Calu3 (cell line): ENCODE data around the gene WDR91. TPM values are rescaled to one million over a fixed set of nuclear protein-coding genes. Genes with fewer than 3 reads are reported as not detected.
A peak's percentile ranks its signal among the peaks of the same experiment; 100 is the strongest.

Experiments used
- BruUV-seq: library from RNA; stranded (reverse); fragments of 400-500 nt; replicated peaks from 2 replicates; lab custom pipeline; 2021; lab: Mats Ljungman, UMichigan
- CTCF ChIA-PET: fragments of 300-600 bp; sonication (Branson Sonifier 250); formaldehyde crosslinking; loops from one replicate; lab custom pipeline; 2022; ENCODE audit warnings: antibody characterized with exemption; lab: Charles Lee
- DNase-seq: peaks from one replicate; pipeline ENCODE4 v3.0.0; 2022
- H3K27ac Mint-ChIP-seq: one replicate; pipeline ENCODE4 v1.8.0; 2022; ENCODE audit warnings: mixed read lengths; ENCODE audit not compliant: unreplicated experiment
- H3K27me3 Mint-ChIP-seq: one replicate; pipeline ENCODE4 v1.8.0; 2022; ENCODE audit warnings: mixed read lengths; ENCODE audit not compliant: unreplicated experiment
- H3K36me3 Mint-ChIP-seq: one replicate; pipeline ENCODE4 v1.8.0; 2022; ENCODE audit warnings: mild to moderate bottlenecking, moderate library complexity, mixed read lengths; ENCODE audit not compliant: insufficient read depth, unreplicated experiment
- H3K4me1 Mint-ChIP-seq: one replicate; pipeline ENCODE4 v1.8.0; 2022; ENCODE audit warnings: mild to moderate bottlenecking, low read depth, mixed read lengths; ENCODE audit not compliant: unreplicated experiment
- H3K4me3 Mint-ChIP-seq: one replicate; pipeline ENCODE4 v1.8.0; 2022; ENCODE audit warnings: mild to moderate bottlenecking, low read depth, moderate library complexity, mixed read lengths; ENCODE audit not compliant: unreplicated experiment
- H3K9me3 Mint-ChIP-seq: one replicate; pipeline ENCODE4 v1.8.0; 2022; ENCODE audit warnings: low read depth, mixed read lengths; ENCODE audit not compliant: unreplicated experiment
- intact Hi-C: fragments of 100-400 bp; cut with micrococcal nuclease; formaldehyde crosslinking; loops from one replicate; pipeline ENCODE4 v1.10.0; 2022; ENCODE audit not compliant: unreplicated experiment
- total RNA-seq: library from RNA; stranded (reverse); gene quantifications from 2 replicates; pipeline ENCODE4 v1.2.3, GENCODE V29; 2022
- TF ChIP-seq, protein P1 (sequence below): fragments of 200-600 bp; IDR thresholded peaks from one replicate; pipeline ENCODE4 v1.8.0; 2022; ENCODE audit warnings: antibody characterized with exemption; ENCODE audit not compliant: unreplicated experiment

Gene WDR91
- total RNA-seq, 1 experiment from 2014 or later: 24.3 TPM

GRCh38 chr7:135242096-135242684, 30.9 kb upstream of the WDR91 start:
- CTCF ChIA-PET: no interaction called here
- Mint-ChIP-seq H3K27me3 (peaks cover 17% of the 10 kb centered on the region), H3K27ac (no peak overlapping the region), H3K4me3 (no peak overlapping the region), H3K4me1 (peaks cover 1% of the 10 kb centered on the region), H3K9me3 (no peaks in the 10 kb centered on the region), H3K36me3 (no peaks in the 10 kb centered on the region)
- TF ChIP-seq, protein P1, sequence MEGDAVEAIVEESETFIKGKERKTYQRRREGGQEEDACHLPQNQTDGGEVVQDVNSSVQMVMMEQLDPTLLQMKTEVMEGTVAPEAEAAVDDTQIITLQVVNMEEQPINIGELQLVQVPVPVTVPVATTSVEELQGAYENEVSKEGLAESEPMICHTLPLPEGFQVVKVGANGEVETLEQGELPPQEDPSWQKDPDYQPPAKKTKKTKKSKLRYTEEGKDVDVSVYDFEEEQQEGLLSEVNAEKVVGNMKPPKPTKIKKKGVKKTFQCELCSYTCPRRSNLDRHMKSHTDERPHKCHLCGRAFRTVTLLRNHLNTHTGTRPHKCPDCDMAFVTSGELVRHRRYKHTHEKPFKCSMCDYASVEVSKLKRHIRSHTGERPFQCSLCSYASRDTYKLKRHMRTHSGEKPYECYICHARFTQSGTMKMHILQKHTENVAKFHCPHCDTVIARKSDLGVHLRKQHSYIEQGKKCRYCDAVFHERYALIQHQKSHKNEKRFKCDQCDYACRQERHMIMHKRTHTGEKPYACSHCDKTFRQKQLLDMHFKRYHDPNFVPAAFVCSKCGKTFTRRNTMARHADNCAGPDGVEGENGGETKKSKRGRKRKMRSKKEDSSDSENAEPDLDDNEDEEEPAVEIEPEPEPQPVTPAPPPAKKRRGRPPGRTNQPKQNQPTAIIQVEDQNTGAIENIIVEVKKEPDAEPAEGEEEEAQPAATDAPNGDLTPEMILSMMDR: no peak
- no TSS peak for BruUV-seq
- DNase-seq: no peak
- intact Hi-C loops: no loop called here

DNA sequence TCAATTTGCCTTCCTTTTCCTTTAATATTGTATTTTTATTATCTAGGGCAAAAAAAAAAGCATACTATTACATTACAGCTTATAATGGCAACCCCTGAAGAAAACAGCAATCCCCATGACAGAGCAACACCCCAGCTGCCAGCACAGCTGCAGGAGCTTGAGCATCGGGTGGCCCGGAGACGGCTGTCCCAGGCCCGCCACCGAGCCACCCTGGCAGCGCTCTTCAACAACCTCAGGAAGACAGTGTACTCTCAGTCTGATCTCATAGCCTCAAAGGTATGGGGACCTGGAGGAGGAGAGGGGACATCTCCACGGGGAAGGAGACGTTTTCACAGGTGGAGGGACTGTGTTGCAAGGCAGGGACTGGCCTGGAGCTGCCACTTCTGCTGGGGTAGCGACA, 29.1 kb upstream of the WDR91 start:
- H3K36me3 Mint-ChIP-seq: no peaks in the 10 kb centered on the region
- intact Hi-C loops: no loop called here
- no peak overlapping the region for H3K27ac Mint-ChIP-seq
- CTCF ChIA-PET: no interaction called here
- BruUV-seq: no TSS peak
- TF ChIP-seq, protein P1: no peak
- H3K4me1 Mint-ChIP-seq: peaks cover 14% of the 10 kb centered on the region
- peaks cover 17% of the 10 kb centered on the region for H3K27me3 Mint-ChIP-seq
- DNase-seq: no peak
- H3K9me3 Mint-ChIP-seq: no peaks in the 10 kb centered on the region
- H3K4me3 Mint-ChIP-seq: no peak overlapping the region

DNA sequence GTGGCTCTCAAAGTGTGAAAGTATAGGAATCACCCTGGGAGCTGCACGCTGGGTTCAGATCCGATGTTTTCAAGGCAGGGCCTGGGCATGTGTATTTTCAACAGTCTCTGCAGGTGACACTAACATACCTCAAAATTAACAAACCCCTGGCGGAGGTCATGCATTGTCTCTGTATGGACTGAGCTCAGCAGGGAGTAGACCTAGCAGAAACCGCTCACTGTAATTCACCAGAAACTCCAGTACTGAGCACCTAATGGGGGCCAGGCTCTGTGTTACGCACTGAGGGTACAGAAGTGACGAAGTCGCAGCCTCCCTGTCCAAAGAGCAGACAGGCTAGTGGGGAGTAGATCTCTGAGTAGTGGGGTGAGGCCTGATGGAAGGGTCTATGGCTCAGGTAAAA, 27.9 kb upstream of the WDR91 start:
- no TSS peak for BruUV-seq
- CTCF ChIA-PET: no interaction called here
- Mint-ChIP-seq H3K36me3 (no peaks in the 10 kb centered on the region), H3K27ac (no peak overlapping the region), H3K27me3 (peaks cover 17% of the 10 kb centered on the region), H3K4me1 (peaks cover 14% of the 10 kb centered on the region), H3K9me3 (no peaks in the 10 kb centered on the region), H3K4me3 (no peak overlapping the region)
- TF ChIP-seq, protein P1: no peak
- intact Hi-C loops: no loop called here
- DNase-seq: no peak

- Mint-ChIP-seq H3K27ac (no peak overlapping the region), H3K4me1 (peaks cover 14% of the 10 kb centered on the region), H3K4me3 (no peak overlapping the region), H3K27me3 (peaks cover 17% of the 10 kb centered on the region), H3K9me3 (no peaks in the 10 kb centered on the region), H3K36me3 (no peaks in the 10 kb centered on the region)
- BruUV-seq: no TSS peak
- intact Hi-C loops: no loop called here
- TF ChIP-seq, protein P1: peak; percentile 62
- CTCF ChIA-PET: no interaction called here
- DNase-seq: peak; percentile 22
These were observed 26.9 kb upstream of the WDR91 start for GRCh38 chr7:135238112-135238744.
